ENCODE measurements around the gene TBXT.

GRCh38 chr6:166157930-166158617, 9.6 kb downstream of the TBXT start:
- TF ChIP-seq ZNF780A (CRISPR knock-in tag; IDR thresholded peaks at IDR 0.05) = no peak
- no peak for TF ChIP-seq ZNF586 (CRISPR knock-in tag; conservative IDR thresholded peaks at IDR 0.05)
- no peak for TF ChIP-seq TBP (optimal IDR thresholded peaks at IDR 0.05; ENCODE audit: low read depth, low read length)
- TF ChIP-seq SIN3A (IDR thresholded peaks at IDR 0.05; ENCODE audit: borderline replicate concordance in 2 of 2, control insufficient read depth in 1 of 2, low read depth in 2 of 2, low read length in 2 of 2) = no peak
- no peak for TF ChIP-seq CTCF (IDR thresholded peaks at IDR 0.05 in 2 of 3, conservative IDR thresholded peaks at IDR 0.05 in 1 of 3; ENCODE audit: insufficient read depth in 2 of 3, low read depth in 1 of 3, low read length in 3 of 3)
- TF ChIP-seq SREBF2 (CRISPR knock-in tag; IDR thresholded peaks at IDR 0.05) = no peak
- TF ChIP-seq TFAM (CRISPR knock-in tag; conservative IDR thresholded peaks at IDR 0.05) = no peak

Measured in K562 (cell line).